GM19025 (cell line): ENCODE results near the gene TDRD9.
"Not testable (repeated sequence)": the region's sequence is repeated elsewhere in the genome, so short reads cannot be mapped to it uniquely, and the experiment has no call there.

ENCODE experiments used
- ATAC-seq: cut with Tn5 transposase; IDR thresholded peaks from one replicate; pipeline ENCODE4 v1.9.1; 2021; ENCODE audit warnings: mild to moderate bottlenecking, low read depth, moderate library complexity; ENCODE audit not compliant: unreplicated experiment

Gene TDRD9

GRCh38 chr14:103974575-103974974 is 46.3 kb downstream of the TDRD9 start:
- no peak for ATAC-seq

- not testable (repeated sequence) for ATAC-seq
These were observed 52.5 kb downstream of the TDRD9 start for GRCh38 chr14:103980623-103981238.

- ATAC-seq: no peak
These were observed 55.9 kb downstream of the TDRD9 start for GRCh38 chr14:103984196-103984595.

GRCh38 chr14:103989034-103989433 is 60.8 kb downstream of the TDRD9 start:
- ATAC-seq: no peak

- no peak for ATAC-seq
These were observed 61.7 kb downstream of the TDRD9 start for GRCh38 chr14:103989964-103990363.

- no peak for ATAC-seq
These were observed 66.4 kb downstream of the TDRD9 start for GRCh38 chr14:103994535-103995184.

- ATAC-seq: no peak
These were observed 67.6 kb downstream of the TDRD9 start for GRCh38 chr14:103995876-103996275.

- ATAC-seq: no peak
These were observed 69.1 kb downstream of the TDRD9 start for GRCh38 chr14:103997391-103997790.

- no peak for ATAC-seq
These were observed 69.8 kb downstream of the TDRD9 start for GRCh38 chr14:103998027-103998426.

- ATAC-seq: no peak
These were observed 71.7 kb downstream of the TDRD9 start for GRCh38 chr14:103999795-104000440.

GRCh38 chr14:104001003-104001402 is 72.7 kb downstream of the TDRD9 start:
- ATAC-seq: no peak

GRCh38 chr14:104003616-104004015 is 75.4 kb downstream of the TDRD9 start:
- ATAC-seq: no peak

GRCh38 chr14:104004849-104005248 is 76.6 kb downstream of the TDRD9 start:
- no peak for ATAC-seq

GRCh38 chr14:104005489-104005888 is 77.2 kb downstream of the TDRD9 start:
- no peak for ATAC-seq

- ATAC-seq: no peak
These were observed 78.9 kb downstream of the TDRD9 start for GRCh38 chr14:104007121-104007520.

GRCh38 chr14:104009297-104009696 is 81.0 kb downstream of the TDRD9 start:
- no peak for ATAC-seq

GRCh38 chr14:104011824-104012517 is 83.7 kb downstream of the TDRD9 start:
- no peak for ATAC-seq

GRCh38 chr14:104014764-104015163 is 86.5 kb downstream of the TDRD9 start:
- no peak for ATAC-seq

GRCh38 chr14:104016873-104017650 is 88.8 kb downstream of the TDRD9 start:
- no peak for ATAC-seq

- ATAC-seq: no peak
These were observed 90.8 kb downstream of the TDRD9 start for GRCh38 chr14:104019029-104019428.

- ATAC-seq: no peak
These were observed 91.5 kb downstream of the TDRD9 start for GRCh38 chr14:104019806-104020205.
